ENCODE results near the gene IQGAP2. TPM values are rescaled to one million over a fixed set of nuclear protein-coding genes. Genes with fewer than 3 reads are reported as not detected.

IQGAP2 gene
- total and polyA plus RNA-seq, 9 of the 15 experiments (the other 6 are each of a cell fraction or from before 2014, with no cell fraction given): 8.7 to 23.2 (median 17.4) TPM

- Histone ChIP-seq H3K36me3 (ENCODE audit: control insufficient read depth, insufficient read depth, low read length) (no peaks in the 10 kb centered on the region), H3K4me3 (peak overlapping the region; percentile 22), H3K9me3 (replicated peaks; ENCODE audit: control insufficient read depth, insufficient read depth, low read depth, low read length) (no peaks in the 10 kb centered on the region), H3K9ac (ENCODE audit: insufficient read depth in 1 of 2, low read depth in 2 of 2, low read length in 2 of 2) (peak overlapping the region in 1 of 2 experiments; percentile 76; a peak in 3 of 4 replicates), H3K27ac (ENCODE audit: extremely low read depth, low read depth, low read length) (peak overlapping the region; percentile 98), H3K4me2 (ENCODE audit: insufficient read depth, low read length) (peak overlapping the region; percentile 95), H2AFZ (ENCODE audit: low read depth, low read length) (peak overlapping the region; percentile 97), H3K9me1 (ENCODE audit: control insufficient read depth, insufficient read depth, low read length) (no peaks in the 10 kb centered on the region), H4K20me1 (replicated peaks; ENCODE audit: control insufficient read depth, insufficient read depth, low read length) (no peaks in the 10 kb centered on the region), H3K27me3 (ENCODE audit: control insufficient read depth in 2 of 2, insufficient read depth in 2 of 2, low read length in 2 of 2) (no peaks in the 10 kb centered on the region), H3K79me2 (ENCODE audit: control insufficient read depth, insufficient read depth, low read length) (no peaks in the 10 kb centered on the region), H3K4me1 (replicated peaks in 1 of 2; ENCODE audit: control insufficient read depth in 2 of 2, insufficient read depth in 2 of 2, low read length in 2 of 2) (peaks cover 6 to 31% of the 10 kb centered on the region in 2 experiments; a peak in 4 of 5 replicates)
- POLR2A ChIA-PET: interaction anchor here (0.6 to 1.6 kb wide), 8 partner anchors 9 to 326 kb away, joined by 3 to 9 read pairs (median 4); no protein-coding TSS in a partner anchor
- DNase-seq (ENCODE audit: extremely low read depth in 1 of 4, low spot score in 3 of 4) (peak; percentile 73 to 93 (median 80)), FAIRE-seq (peak; percentile 92), ATAC-seq (peak; percentile 96)
- no TSS peak for BruUV-seq (replicated peaks)
- intact Hi-C loops (cut with micrococcal nuclease) (loop anchor here (5.0 kb wide), 2 partner anchors 39 to 46 kb away; partner anchors contain the start of gene IQGAP2), in situ Hi-C loops (cut with MboI) (no loop called here)
- CTCF ChIA-PET (ENCODE audit: low intra/inter-chr PET ratio): no interaction called here
- WGBS (ENCODE audit: insufficient coverage, low coverage, missing lambda C conversion rate): 7% methylated on average over 17 of the region's 17 CpGs
- TF ChIP-seq MYBL2 (IDR thresholded peaks at IDR 0.05; ENCODE audit: low read depth): peak; percentile 61
- no peak for TF ChIP-seq MYBL2 (CRISPR knock-in tag; IDR thresholded peaks at IDR 0.05; ENCODE audit: borderline replicate concordance)
- peak; percentile 62 for TF ChIP-seq USF1 (CRISPR knock-in tag; IDR thresholded peaks at IDR 0.05)
- peak; percentile 87 for TF ChIP-seq ZNF592 (IDR thresholded peaks at IDR 0.05)
- no peak for TF ChIP-seq DLX4 (CRISPR knock-in tag; IDR thresholded peaks at IDR 0.05)
- TF ChIP-seq SMARCC2 (IDR thresholded peaks at IDR 0.05; ENCODE audit: low read depth): peak; percentile 63; the same call in 1 of the 2 replicates
- TF ChIP-seq NUFIP1 (IDR thresholded peaks at IDR 0.05; ENCODE audit: partially characterized antibody): no peak
- TF ChIP-seq PURB (CRISPR knock-in tag; IDR thresholded peaks at IDR 0.05; ENCODE audit: low read depth): no peak
- TF ChIP-seq MBD2 (IDR thresholded peaks at IDR 0.05; ENCODE audit: borderline replicate concordance, low read depth): peak; percentile 70; the same call in 1 of the 2 replicates
- TF ChIP-seq RNF2 (IDR thresholded peaks at IDR 0.05): peak; percentile 74; the same call in 1 of the 2 replicates
- TF ChIP-seq MAX (CRISPR knock-in tag; IDR thresholded peaks at IDR 0.05): 0 out of 2 replicates have a peak, but pooled peaks have one; percentile 15
- TF ChIP-seq MITF (IDR thresholded peaks at IDR 0.05): peak; percentile 53; the same call in 1 of the 2 replicates
- TF ChIP-seq CBFA2T2 (conservative IDR thresholded peaks at IDR 0.05): peak; percentile 89
These were observed 39.5 kb upstream of the IQGAP2 start for GRCh38 chr5:76363352-76364225.
